PC-9 (cell line): ENCODE measurements around the gene LSM10. TPM values are rescaled to one million over a fixed set of nuclear protein-coding genes. Genes with fewer than 3 reads are reported as not detected.
A peak's percentile ranks its signal among the peaks of the same experiment; 100 is the strongest.

Source experiments
- BruUV-seq: library from RNA; stranded (reverse); fragments of 400-500 nt; replicated peaks from 2 replicates; lab custom pipeline; 2021; lab: Mats Ljungman, UMichigan
- CTCF ChIA-PET: fragments of 300-600 bp; sonication (Branson Sonifier 250); formaldehyde crosslinking; loops from one replicate; lab custom pipeline; 2022; ENCODE audit warnings: antibody characterized with exemption; lab: Charles Lee
- POLR2A ChIA-PET: fragments of 300-600 bp; sonication (Branson Sonifier 250); formaldehyde crosslinking; loops from one replicate; lab custom pipeline; 2022; ENCODE audit warnings: antibody characterized with exemption; ENCODE audit not compliant: unreplicated experiment; lab: Charles Lee
- DNase-seq, 2 experiments: peaks; one replicate each; pipeline versions ENCODE4 v3.0.0 to v3.0.0-alpha.2; 2015 to 2022; ENCODE audit warnings: mixed read lengths in 1 of 2
- H2AFZ ChIP-seq: fragments of 200-600 bp; sonication (generic); 2 replicates; pipeline ENCODE4 v1.8.1; 2017; ENCODE audit warnings: antibody characterized with exemption
- H3F3A ChIP-seq: fragments of 200-600 bp; sonication (generic); 2 replicates; pipeline ENCODE4 v1.8.1; 2017; ENCODE audit warnings: antibody characterized with exemption, mild to moderate bottlenecking, low read depth; ENCODE audit not compliant: insufficient read depth
- H3K27ac ChIP-seq: fragments of 200-600 bp; sonication (generic); 2 replicates; pipeline ENCODE4 v1.6.1; 2016; ENCODE audit warnings: mixed run types
- H3K27me3 ChIP-seq: fragments of 200-600 bp; sonication (generic); 2 replicates; pipeline ENCODE4 v1.6.1; 2016; ENCODE audit warnings: low read depth, mixed run types; ENCODE audit not compliant: insufficient read depth
- H3K36me3 ChIP-seq: fragments of 200-600 bp; sonication (generic); 2 replicates; pipeline ENCODE4 v1.6.1; 2016; ENCODE audit warnings: low read depth, mixed run types
- H3K4me1 ChIP-seq: fragments of 200-600 bp; sonication (generic); replicated peaks from 2 replicates; pipeline ENCODE4 v1.6.1; 2016; ENCODE audit warnings: mixed run types; ENCODE audit not compliant: insufficient read depth
- H3K4me2 ChIP-seq: fragments of 200-600 bp; sonication (generic); 2 replicates; pipeline ENCODE4 v1.6.1; 2017; ENCODE audit warnings: mixed run types
- H3K4me3 ChIP-seq: fragments of 200-600 bp; sonication (generic); 2 replicates; pipeline ENCODE4 v1.6.1; 2016; ENCODE audit warnings: mixed run types
- H3K79me2 ChIP-seq: fragments of 200-600 bp; sonication (generic); 2 replicates; pipeline ENCODE4 v1.6.1; 2017; ENCODE audit warnings: low read depth, mixed run types
- H3K9me2 ChIP-seq: fragments of 200-600 bp; sonication (generic); 2 replicates; pipeline ENCODE4 v1.8.1; 2017; ENCODE audit warnings: mild to moderate bottlenecking; ENCODE audit not compliant: insufficient read depth
- H3K9me3 ChIP-seq: fragments of 200-600 bp; sonication (generic); 2 replicates; pipeline ENCODE4 v1.8.1; 2016; ENCODE audit warnings: low read depth; ENCODE audit not compliant: insufficient read depth
- H4K20me1 ChIP-seq: fragments of 200-600 bp; sonication (generic); 2 replicates; pipeline ENCODE4 v1.8.1; 2017; ENCODE audit not compliant: insufficient read depth
- CTCF ChIP-seq: fragments of 200-600 bp; sonication (generic); conservative IDR thresholded peaks from 2 replicates; pipeline ENCODE4 v1.6.1; 2017; ENCODE audit warnings: mixed run types, antibody characterized with exemption, mild to moderate bottlenecking, moderate library complexity
- EZH2 ChIP-seq: fragments of 200-600 bp; sonication (generic); IDR thresholded peaks from 2 replicates; pipeline ENCODE4 v1.8.0; 2017; ENCODE audit warnings: antibody characterized with exemption, low read depth
- intact Hi-C: fragments of 100-400 bp; cut with micrococcal nuclease; formaldehyde crosslinking; loops from one replicate; pipeline ENCODE4 v1.10.0; 2022; ENCODE audit not compliant: unreplicated experiment
- total RNA-seq: library from RNA; stranded (reverse); gene quantifications from 2 replicates; pipeline ENCODE4 v1.2.3, GENCODE V29; 2021

Gene LSM10
- total RNA-seq, 1 experiment from 2014 or later = 39.7 TPM

GRCh38 chr1:36389261-36389660, 8.4 kb downstream of the LSM10 start:
- POLR2A ChIA-PET = interaction anchor here (0.5 to 1.0 kb wide), 4 partner anchors 14 to 1607 kb away, joined by 3 to 29 read pairs (median 5); no protein-coding TSS in a partner anchor
- BruUV-seq = no TSS peak

GRCh38 chr1:36387141-36387949, 10.4 kb downstream of the LSM10 start:
- peaks cover 33% of the 10 kb centered on the region for H3K4me1 ChIP-seq
- H3K4me2 ChIP-seq = peak overlapping the region; percentile 91
- H3K9me2 ChIP-seq = no peaks in the 10 kb centered on the region
- ChIA-PET CTCF (interaction anchor here (0.5 to 2.1 kb wide), 7 partner anchors 11 to 81 kb away, joined by 3 to 16 read pairs (median 5); partner anchors contain the start of genes LSM10 and SH3D21), POLR2A (interaction anchor here (0.5 to 1.4 kb wide), 7 partner anchors 9 to 220 kb away, joined by 3 to 13 read pairs (median 7); partner anchors contain the start of genes OSCP1 and SH3D21)
- TF ChIP-seq CTCF = no peak
- TF ChIP-seq EZH2 = no peak
- no TSS peak for BruUV-seq
- no peaks in the 10 kb centered on the region for H3K27me3 ChIP-seq
- no peak overlapping the region for H2AFZ ChIP-seq
- H3K36me3 ChIP-seq = 0 out of 2 replicates have a peak, but pooled peaks cover 4% of the 10 kb centered on the region
- peaks cover 25% of the 10 kb centered on the region for H4K20me1 ChIP-seq
- DNase-seq = no peak
- peaks cover 31% of the 10 kb centered on the region for H3K79me2 ChIP-seq
- peak overlapping the region; percentile 65; the same call in 1 of the 2 replicates for H3K4me3 ChIP-seq
- peak overlapping the region; percentile 99 for H3K27ac ChIP-seq
- no peaks in the 10 kb centered on the region for H3K9me3 ChIP-seq
- peaks cover 47% of the 10 kb centered on the region for H3F3A ChIP-seq
- intact Hi-C loops = loop anchor here (1.0 to 10.0 kb wide), 3 partner anchors 33 to 1090 kb away; partner anchors contain the start of gene SH3D21

More at GRCh38 chr1:36389261-36389660, 8.4 kb downstream of the LSM10 start:
- no peak for TF ChIP-seq EZH2
- no peak for TF ChIP-seq CTCF
- Histone ChIP-seq H3F3A (peaks cover 42% of the 10 kb centered on the region), H3K27ac (no peak overlapping the region), H3K79me2 (peaks cover 12% of the 10 kb centered on the region), H3K27me3 (no peaks in the 10 kb centered on the region), H3K9me3 (no peaks in the 10 kb centered on the region), H3K9me2 (no peaks in the 10 kb centered on the region), H2AFZ (no peak overlapping the region), H3K36me3 (peaks cover 11% of the 10 kb centered on the region; the same call in 1 of the 2 replicates), H4K20me1 (peaks cover 5% of the 10 kb centered on the region), H3K4me3 (no peak overlapping the region), H3K4me2 (no peak overlapping the region), H3K4me1 (peaks cover 24% of the 10 kb centered on the region)
- DNase-seq = no peak
- CTCF ChIA-PET = no interaction called here
- intact Hi-C loops = loop anchor here (5.0 to 10.0 kb wide), 2 partner anchors 84 to 1088 kb away; partner anchors contain the start of gene SH3D21
